Endodermal cell (in vitro differentiated cells): Measurements from ENCODE around the gene GOLGA6L2. TPM values are rescaled to one million over a fixed set of nuclear protein-coding genes. Genes with fewer than 3 reads are reported as not detected.

Source experiments
- DNase-seq: peaks from one replicate; pipeline ENCODE4 v3.0.0-alpha.2; 2017
- H3K27ac ChIP-seq: 2 replicates; pipeline ENCODE4 v1.5.1; 2013; ENCODE audit warnings: mild to moderate bottlenecking, low read depth, low read length, moderate library complexity
- H3K27me3 ChIP-seq: 2 replicates; pipeline ENCODE4 v1.6.1; 2013; ENCODE audit warnings: mild to moderate bottlenecking, low read length, moderate library complexity; ENCODE audit not compliant: insufficient read depth, control insufficient read depth, poor library complexity, severe bottlenecking
- H3K36me3 ChIP-seq: 2 replicates; pipeline ENCODE4 v1.7.0; 2013; ENCODE audit warnings: mild to moderate bottlenecking, low read length, moderate library complexity; ENCODE audit not compliant: control insufficient read depth, insufficient read depth
- H3K4me1 ChIP-seq: one replicate; pipeline ENCODE4 v1.7.0; 2013; ENCODE audit warnings: low read length; ENCODE audit not compliant: control insufficient read depth, insufficient read depth
- H3K4me3 ChIP-seq: 2 replicates; pipeline ENCODE4 v1.5.1; 2013; ENCODE audit warnings: mild to moderate bottlenecking, low read length, moderate library complexity
- H3K9ac ChIP-seq: 2 replicates; pipeline ENCODE4 v1.6.1; 2013; ENCODE audit warnings: mild to moderate bottlenecking, low read length, moderate library complexity; ENCODE audit not compliant: poor library complexity, severe bottlenecking; ENCODE audit errors: extremely low read depth
- H3K9me3 ChIP-seq: 2 replicates; pipeline ENCODE4 v1.6.1; 2013; ENCODE audit warnings: mild to moderate bottlenecking, low read length, moderate library complexity; ENCODE audit not compliant: control insufficient read depth
- H3K27ac Mint-ChIP-seq: 2 replicates; pipeline ENCODE4 v1.8.0; 2020; ENCODE audit warnings: mixed read lengths
- H3K27me3 Mint-ChIP-seq: 2 replicates; pipeline ENCODE4 v1.8.0; 2021; ENCODE audit warnings: mild to moderate bottlenecking, mixed read lengths; ENCODE audit not compliant: insufficient read depth
- H3K36me3 Mint-ChIP-seq: 2 replicates; pipeline ENCODE4 v1.8.0; 2020; ENCODE audit warnings: low read depth, mixed read lengths
- H3K4me1 Mint-ChIP-seq: 2 replicates; pipeline ENCODE4 v1.8.0; 2020; ENCODE audit warnings: mixed read lengths
- H3K4me3 Mint-ChIP-seq: 2 replicates; pipeline ENCODE4 v1.8.0; 2020; ENCODE audit warnings: mild to moderate bottlenecking, moderate library complexity, mixed read lengths
- H3K9me3 Mint-ChIP-seq: 2 replicates; pipeline ENCODE4 v1.8.0; 2020; ENCODE audit warnings: mild to moderate bottlenecking, mixed read lengths
- WGBS, 2 experiments: methylation state at CpG; one replicate each; pipeline versions ENCODE4 v1.1.5 to v1.1.7; 2013; ENCODE audit warnings: missing lambda C conversion rate in 2 of 2, mixed read lengths in 1 of 2; ENCODE audit not compliant: insufficient coverage in 1 of 2, insufficient read length in 1 of 2; 5-methylcytosine and 5-hydroxymethylcytosine counted together
- total RNA-seq, 2 donors: library from RNA; stranded (reverse); fragmentation: NEBNext Ultra II Directional in 1 of 2; extraction: Animal tissue kit (Norgen Biotek cat#: 25700) in 1 of 2; gene quantifications; 2 replicates in 1 of 2; 3 replicates in 1 of 2; pipeline ENCODE4 v1.2.1, GENCODE V29; 2021
- TF ChIP-seq, protein P1 (sequence below): fragments of 200-600 bp; sonication (generic); conservative IDR thresholded peaks from 2 replicates; pipeline ENCODE4 v1.5.0; 2021; ENCODE audit warnings: antibody characterized with exemption, mild to moderate bottlenecking

The GOLGA6L2 gene
- total RNA-seq, 2 donors from 2014 or later: not detected

DNA sequence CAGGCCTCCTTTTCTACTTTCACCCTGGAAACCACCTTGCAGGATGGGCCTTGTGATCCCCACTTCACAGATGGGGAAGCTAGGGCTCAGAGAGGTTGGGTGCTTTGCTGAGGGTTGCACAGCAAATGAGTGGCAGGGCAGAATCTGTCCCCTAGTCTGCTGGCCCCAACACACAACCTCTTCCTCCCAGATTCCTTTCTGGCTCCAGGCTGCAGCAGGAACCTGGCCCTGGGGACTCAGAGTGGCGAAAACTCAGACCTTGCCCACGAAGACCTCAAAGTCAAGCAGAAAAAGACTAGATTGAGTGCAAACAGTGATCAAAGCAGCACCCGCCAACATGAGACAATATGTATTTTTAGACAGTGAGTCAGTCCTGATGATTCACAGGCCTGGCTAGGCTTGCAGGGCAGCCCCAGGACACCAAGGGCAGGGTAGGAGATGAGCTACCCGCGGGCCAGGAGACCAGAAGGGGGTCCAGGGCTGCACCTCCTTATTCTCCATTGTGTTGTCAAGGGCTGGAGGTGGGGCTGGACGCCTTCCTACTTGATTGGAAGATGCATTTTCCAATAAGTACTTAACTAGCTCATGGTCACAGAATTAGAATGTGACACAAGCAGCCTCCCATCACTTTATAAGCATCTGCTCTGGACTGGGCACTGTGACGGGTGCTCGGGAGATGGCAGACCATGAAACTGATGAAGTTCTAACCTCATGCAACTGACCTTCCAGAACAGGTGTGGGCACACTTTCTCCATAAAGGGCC, 23.9 kb downstream of the GOLGA6L2 start:
- no peak overlapping the region for H3K27ac ChIP-seq
- DNase-seq: no peak
- H3K9me3 ChIP-seq: no peaks in the 10 kb centered on the region
- no peak overlapping the region for H3K4me3 ChIP-seq
- peaks cover 2% of the 10 kb centered on the region for H3K27me3 Mint-ChIP-seq
- H3K9me3 Mint-ChIP-seq: peaks cover 52% of the 10 kb centered on the region
- H3K36me3 Mint-ChIP-seq: no peaks in the 10 kb centered on the region
- H3K4me3 Mint-ChIP-seq: no peak overlapping the region
- H3K4me1 Mint-ChIP-seq: no peaks in the 10 kb centered on the region
- no peaks in the 10 kb centered on the region for H3K27me3 ChIP-seq
- no peak overlapping the region for H3K9ac ChIP-seq
- TF ChIP-seq, protein P1, sequence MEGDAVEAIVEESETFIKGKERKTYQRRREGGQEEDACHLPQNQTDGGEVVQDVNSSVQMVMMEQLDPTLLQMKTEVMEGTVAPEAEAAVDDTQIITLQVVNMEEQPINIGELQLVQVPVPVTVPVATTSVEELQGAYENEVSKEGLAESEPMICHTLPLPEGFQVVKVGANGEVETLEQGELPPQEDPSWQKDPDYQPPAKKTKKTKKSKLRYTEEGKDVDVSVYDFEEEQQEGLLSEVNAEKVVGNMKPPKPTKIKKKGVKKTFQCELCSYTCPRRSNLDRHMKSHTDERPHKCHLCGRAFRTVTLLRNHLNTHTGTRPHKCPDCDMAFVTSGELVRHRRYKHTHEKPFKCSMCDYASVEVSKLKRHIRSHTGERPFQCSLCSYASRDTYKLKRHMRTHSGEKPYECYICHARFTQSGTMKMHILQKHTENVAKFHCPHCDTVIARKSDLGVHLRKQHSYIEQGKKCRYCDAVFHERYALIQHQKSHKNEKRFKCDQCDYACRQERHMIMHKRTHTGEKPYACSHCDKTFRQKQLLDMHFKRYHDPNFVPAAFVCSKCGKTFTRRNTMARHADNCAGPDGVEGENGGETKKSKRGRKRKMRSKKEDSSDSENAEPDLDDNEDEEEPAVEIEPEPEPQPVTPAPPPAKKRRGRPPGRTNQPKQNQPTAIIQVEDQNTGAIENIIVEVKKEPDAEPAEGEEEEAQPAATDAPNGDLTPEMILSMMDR: no peak
- H3K36me3 ChIP-seq: no peaks in the 10 kb centered on the region
- WGBS, 2 experiments: 73 to 79% methylated on average over 3 to 8 of the region's 8 CpGs
- H3K4me1 ChIP-seq: no peaks in the 10 kb centered on the region
- no peak overlapping the region for H3K27ac Mint-ChIP-seq

DNA sequence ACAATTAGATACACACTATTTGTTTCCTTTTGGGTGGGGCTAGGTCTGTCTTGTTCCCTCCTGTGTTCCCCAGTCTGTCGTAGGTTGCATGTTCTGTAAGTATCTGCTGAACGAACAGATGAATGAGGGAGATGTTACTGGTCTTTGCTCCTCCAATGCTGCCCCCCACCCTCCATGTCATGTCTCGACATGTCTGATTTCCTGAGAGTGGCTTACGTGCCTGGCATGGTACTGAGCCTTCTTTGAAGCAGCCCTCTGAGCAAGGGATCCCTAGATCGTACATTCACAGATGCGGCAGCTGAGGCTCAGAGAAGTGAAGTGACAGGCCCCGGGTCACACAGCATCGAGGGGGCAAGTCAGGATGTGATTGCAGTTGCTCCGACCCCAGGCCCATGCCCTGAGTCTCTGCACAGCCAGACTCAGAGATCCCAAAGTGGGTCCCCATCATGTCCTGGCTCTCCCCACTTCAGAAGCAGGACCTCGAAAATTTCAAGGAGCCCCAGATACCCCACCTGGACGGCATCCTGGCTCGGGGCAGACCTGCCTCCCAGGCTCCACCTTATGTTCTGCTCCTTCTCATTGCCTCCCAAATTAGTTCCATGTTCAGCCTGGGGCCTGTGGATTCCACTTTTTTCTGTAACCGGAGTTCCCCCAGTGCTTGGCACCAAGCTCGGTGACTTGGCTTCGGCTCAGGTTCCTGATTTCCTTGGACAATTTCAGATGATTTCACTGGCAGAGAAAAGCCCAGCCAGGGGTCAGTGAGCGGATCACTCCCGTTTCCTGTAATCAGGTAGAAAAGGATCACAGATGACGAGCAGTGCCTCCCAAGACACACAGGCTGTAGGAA, 24.7 kb downstream of the GOLGA6L2 start:
- Mint-ChIP-seq H3K27ac (no peak overlapping the region), H3K36me3 (no peaks in the 10 kb centered on the region), H3K9me3 (peaks cover 59% of the 10 kb centered on the region), H3K4me3 (no peak overlapping the region), H3K4me1 (no peaks in the 10 kb centered on the region), H3K27me3 (peaks cover 2% of the 10 kb centered on the region)
- Histone ChIP-seq H3K4me3 (no peak overlapping the region), H3K4me1 (no peaks in the 10 kb centered on the region), H3K9me3 (no peaks in the 10 kb centered on the region), H3K27me3 (no peaks in the 10 kb centered on the region), H3K9ac (no peak overlapping the region), H3K36me3 (no peaks in the 10 kb centered on the region), H3K27ac (no peak overlapping the region)
- no peak for DNase-seq
- TF ChIP-seq, protein P1: no peak
- 86 to 91% methylated on average over 17 to 18 of the region's 18 CpGs for WGBS, 2 experiments

DNA sequence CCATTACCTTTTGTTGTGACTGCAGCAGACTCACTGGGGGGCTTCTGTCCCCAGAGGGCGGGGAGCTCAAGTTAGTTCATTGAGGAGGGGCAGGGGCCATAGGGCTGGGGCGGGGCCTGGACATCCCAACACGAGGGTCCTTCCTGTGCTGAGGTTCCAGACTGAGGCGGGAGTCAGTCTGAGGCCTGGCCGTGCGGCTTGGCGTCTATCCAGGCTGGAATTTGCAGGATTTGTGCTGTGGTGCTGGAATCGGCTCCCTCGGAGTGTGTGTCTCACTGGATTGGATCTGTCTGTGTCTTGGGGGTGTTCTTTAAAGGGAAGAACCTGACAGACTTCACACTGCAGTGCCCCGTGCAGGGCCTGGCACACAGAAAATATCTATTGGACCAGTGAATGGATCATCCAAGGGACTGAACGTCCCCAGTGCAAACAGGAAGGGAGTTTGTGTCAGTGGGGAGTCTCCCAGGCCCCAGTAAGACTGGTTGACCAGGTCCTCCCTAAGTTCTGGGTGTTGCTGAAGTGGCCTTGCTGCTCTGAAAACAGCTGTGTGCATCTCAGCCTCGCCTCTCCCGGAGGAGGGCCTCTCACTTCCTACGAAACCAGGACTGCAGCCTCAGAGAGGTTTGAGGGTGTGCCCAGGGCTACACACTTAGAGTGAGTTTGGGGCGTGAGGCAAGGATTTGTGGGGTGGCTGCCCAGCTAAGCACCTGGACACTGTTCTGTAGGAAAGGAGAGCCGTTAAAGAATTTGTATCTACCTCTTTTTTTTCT, 26.1 kb downstream of the GOLGA6L2 start:
- Mint-ChIP-seq H3K4me1 (no peaks in the 10 kb centered on the region), H3K4me3 (no peak overlapping the region), H3K9me3 (peaks cover 70% of the 10 kb centered on the region), H3K27ac (no peak overlapping the region), H3K27me3 (peaks cover 2% of the 10 kb centered on the region), H3K36me3 (no peaks in the 10 kb centered on the region)
- Histone ChIP-seq H3K27me3 (no peaks in the 10 kb centered on the region), H3K36me3 (no peaks in the 10 kb centered on the region), H3K9me3 (no peaks in the 10 kb centered on the region), H3K9ac (no peak overlapping the region), H3K4me1 (no peaks in the 10 kb centered on the region), H3K27ac (no peak overlapping the region), H3K4me3 (no peak overlapping the region)
- TF ChIP-seq, protein P1: no peak
- no peak for DNase-seq
- 78 to 87% methylated on average over 14 to 16 of the region's 16 CpGs for WGBS, 2 experiments
